GM21360 (cell line): ENCODE data around the gene CD79A.

ENCODE experiments used
- ATAC-seq: cut with Tn5 transposase; IDR thresholded peaks from one replicate; pipeline ENCODE4 v1.9.1; 2021; ENCODE audit warnings: mild to moderate bottlenecking, moderate library complexity; ENCODE audit not compliant: unreplicated experiment

Gene CD79A

GRCh38 chr19:41883463-41883820 is 6.4 kb downstream of the CD79A start:
- no peak for ATAC-seq

GRCh38 chr19:41883821-41884733 is 7.0 kb downstream of the CD79A start:
- peak; percentile 68 for ATAC-seq

GRCh38 chr19:41886761-41887710 is 10.0 kb downstream of the CD79A start:
- no peak for ATAC-seq

GRCh38 chr19:41887711-41888382 is 10.8 kb downstream of the CD79A start:
- ATAC-seq, result no peak

GRCh38 chr19:41888926-41889325 is 11.8 kb downstream of the CD79A start:
- no peak for ATAC-seq

- ATAC-seq, result no peak
Measured at GRCh38 chr19:41889896-41890295, 12.8 kb downstream of the CD79A start.

GRCh38 chr19:41890936-41891335 is 13.9 kb downstream of the CD79A start:
- ATAC-seq, result no peak

GRCh38 chr19:41892173-41892902 is 15.3 kb downstream of the CD79A start:
- ATAC-seq, result no peak

GRCh38 chr19:41893899-41894298 is 16.8 kb downstream of the CD79A start:
- no peak for ATAC-seq

GRCh38 chr19:41894350-41894749 is 17.3 kb downstream of the CD79A start:
- no peak for ATAC-seq

GRCh38 chr19:41895745-41896580 is 18.9 kb downstream of the CD79A start:
- no peak for ATAC-seq

- ATAC-seq, result no peak
Measured at GRCh38 chr19:41896581-41896942, 19.5 kb downstream of the CD79A start.

GRCh38 chr19:41897181-41897580 is 20.1 kb downstream of the CD79A start:
- ATAC-seq, result no peak

GRCh38 chr19:41897820-41898219 is 20.7 kb downstream of the CD79A start:
- ATAC-seq, result no peak

- ATAC-seq, result no peak
Measured at GRCh38 chr19:41898235-41898634, 21.2 kb downstream of the CD79A start.

- no peak for ATAC-seq
Measured at GRCh38 chr19:41901707-41902360, 24.8 kb downstream of the CD79A start.

GRCh38 chr19:41902594-41902993 is 25.5 kb downstream of the CD79A start:
- ATAC-seq, result no peak

GRCh38 chr19:41903193-41903953 is 26.3 kb downstream of the CD79A start:
- ATAC-seq, result no peak
